A673 (cell line): Measurements from ENCODE around the gene TECPR1. TPM values are rescaled to one million over a fixed set of nuclear protein-coding genes. Genes with fewer than 3 reads are reported as not detected.

ENCODE experiments used
- BruUV-seq: library from RNA; stranded (reverse); fragments of 400-500 nt; replicated peaks from 2 replicates; lab custom pipeline; 2021; lab: Mats Ljungman, UMichigan
- CTCF ChIA-PET: fragments of 300-600 bp; sonication (Branson Sonifier 250); formaldehyde crosslinking; loops from one replicate; lab custom pipeline; 2022; ENCODE audit warnings: antibody characterized with exemption; lab: Charles Lee
- POLR2A ChIA-PET: fragments of 300-600 bp; sonication (Branson Sonifier 250); formaldehyde crosslinking; loops from one replicate; lab custom pipeline; 2022; ENCODE audit warnings: antibody characterized with exemption; ENCODE audit not compliant: low non-redundant PET; lab: Charles Lee
- DNase-seq: peaks from one replicate; pipeline ENCODE4 v3.0.0-alpha.2; 2015; ENCODE audit warnings: low spot score
- H3K27ac ChIP-seq: fragments of 200-600 bp; sonication (generic); 2 replicates; pipeline ENCODE4 v1.5.1; 2016; ENCODE audit warnings: mixed run types, low read depth, mild to moderate bottlenecking, mixed read lengths, antibody characterized with exemption, low read length; ENCODE audit not compliant: poor library complexity, severe bottlenecking
- H3K27me3 ChIP-seq: fragments of 200-600 bp; sonication (generic); replicated peaks from 2 replicates; pipeline ENCODE4 v1.6.1; 2017; ENCODE audit warnings: mixed run types, low read depth, mild to moderate bottlenecking, mixed read lengths, antibody characterized with exemption, low read length; ENCODE audit not compliant: insufficient read depth, poor library complexity
- H3K36me3 ChIP-seq: fragments of 200-600 bp; sonication (generic); 2 replicates; pipeline ENCODE4 v1.6.1; 2016; ENCODE audit warnings: mixed run types, mild to moderate bottlenecking, mixed read lengths, antibody characterized with exemption, low read length; ENCODE audit not compliant: insufficient read depth, poor library complexity, severe bottlenecking
- H3K4me1 ChIP-seq: fragments of 200-600 bp; sonication (generic); 2 replicates; pipeline ENCODE4 v1.6.1; 2017; ENCODE audit warnings: mixed run types, mild to moderate bottlenecking, mixed read lengths, antibody characterized with exemption, low read length; ENCODE audit not compliant: insufficient read depth, poor library complexity, severe bottlenecking
- H3K4me3 ChIP-seq: fragments of 200-600 bp; sonication (generic); 2 replicates; pipeline ENCODE4 v1.5.1; 2016; ENCODE audit warnings: low read depth, mixed run types, mild to moderate bottlenecking, mixed read lengths, low read length; ENCODE audit not compliant: poor library complexity, severe bottlenecking
- H3K9me3 ChIP-seq: fragments of 200-600 bp; sonication (generic); 2 replicates; pipeline ENCODE4 v1.6.1; 2016; ENCODE audit warnings: mixed run types, low read depth, mild to moderate bottlenecking, mixed read lengths, antibody characterized with exemption, low read length; ENCODE audit not compliant: poor library complexity, severe bottlenecking
- EZH2 ChIP-seq: fragments of 200-600 bp; sonication (generic); IDR thresholded peaks from 2 replicates; pipeline ENCODE4 v1.6.1; 2017; ENCODE audit warnings: borderline replicate concordance, low read depth, mild to moderate bottlenecking, mixed read lengths, antibody characterized with exemption, low read length; ENCODE audit not compliant: poor library complexity, severe bottlenecking
- intact Hi-C: fragments of 100-400 bp; cut with micrococcal nuclease; formaldehyde crosslinking; loops from one replicate; pipeline ENCODE4 v1.10.0; 2022; ENCODE audit not compliant: unreplicated experiment
- total RNA-seq: library from RNA; stranded (reverse); gene quantifications from 2 replicates; pipeline ENCODE4 v1.2.3, GENCODE V29; 2021
- TF ChIP-seq, protein P1 (sequence below): fragments of 300-800, 200-600 bp; sonication (generic); conservative IDR thresholded peaks from 2 replicates; pipeline ENCODE4 v1.5.1; 2017; ENCODE audit warnings: low read depth, mild to moderate bottlenecking, antibody characterized with exemption, low read length, moderate library complexity, mixed read lengths

Gene TECPR1
- total RNA-seq, 1 experiment from 2014 or later: 25.9 TPM

DNA sequence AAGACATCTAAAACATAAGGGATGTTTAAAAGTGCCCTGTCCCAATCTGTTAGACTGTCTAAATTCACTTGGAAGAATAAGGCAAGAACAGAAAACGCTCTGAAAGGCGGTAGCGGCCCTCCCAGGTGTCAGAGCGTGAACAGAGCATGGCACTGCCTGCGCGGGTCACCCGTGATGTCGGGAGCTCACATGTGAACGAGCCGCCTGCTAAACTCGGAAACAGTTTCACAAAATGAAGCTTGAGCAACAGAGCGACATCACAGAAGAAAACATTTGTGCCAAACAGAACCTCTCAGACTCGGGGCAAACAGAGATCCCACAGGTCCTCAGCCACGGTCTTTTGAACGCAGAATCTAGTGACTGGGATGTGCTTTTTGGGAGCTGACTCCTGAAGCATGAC is 42.3 kb upstream of the TECPR1 start:
- ChIA-PET CTCF (no interaction called here), POLR2A (no interaction called here)
- intact Hi-C loops: loop anchor here (1.0 to 10.0 kb wide), 2 partner anchors 107 to 450 kb away; partner anchors contain the start of gene BAIAP2L1
- no TSS peak for BruUV-seq
- Histone ChIP-seq H3K27ac (no peak overlapping the region), H3K27me3 (no peaks in the 10 kb centered on the region), H3K9me3 (no peaks in the 10 kb centered on the region), H3K4me1 (peaks cover 9% of the 10 kb centered on the region), H3K4me3 (no peak overlapping the region), H3K36me3 (peaks cover 9% of the 10 kb centered on the region)
- no peak for DNase-seq
- TF ChIP-seq EZH2: no peak

DNA sequence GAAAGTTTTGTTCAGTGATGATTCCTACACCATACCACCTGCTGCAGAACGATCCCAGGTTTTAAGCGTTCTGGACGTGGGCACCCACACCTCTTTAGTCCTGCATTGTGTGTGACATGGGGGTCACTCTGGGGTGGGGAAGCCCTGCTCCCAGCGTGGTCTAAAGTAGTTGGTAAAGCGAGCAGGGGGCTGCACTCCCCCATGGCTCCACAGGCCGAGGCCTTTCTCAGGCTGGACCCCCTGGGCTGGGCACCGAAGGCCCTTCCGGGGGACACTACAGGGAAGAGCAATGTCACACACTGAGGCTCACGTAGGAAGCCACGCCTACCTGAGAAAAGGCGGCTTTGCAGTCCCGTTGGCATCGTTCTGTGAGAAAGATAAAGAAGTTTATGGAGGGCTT is 41.7 kb upstream of the TECPR1 start:
- ChIA-PET POLR2A (no interaction called here), CTCF (no interaction called here)
- Histone ChIP-seq H3K4me3 (no peak overlapping the region), H3K27ac (no peak overlapping the region), H3K4me1 (peaks cover 9% of the 10 kb centered on the region), H3K36me3 (peaks cover 9% of the 10 kb centered on the region), H3K9me3 (no peaks in the 10 kb centered on the region), H3K27me3 (no peaks in the 10 kb centered on the region)
- intact Hi-C loops: loop anchor here (1.0 to 10.0 kb wide), 2 partner anchors 108 to 451 kb away; partner anchors contain the start of gene BAIAP2L1
- TF ChIP-seq, protein P1, sequence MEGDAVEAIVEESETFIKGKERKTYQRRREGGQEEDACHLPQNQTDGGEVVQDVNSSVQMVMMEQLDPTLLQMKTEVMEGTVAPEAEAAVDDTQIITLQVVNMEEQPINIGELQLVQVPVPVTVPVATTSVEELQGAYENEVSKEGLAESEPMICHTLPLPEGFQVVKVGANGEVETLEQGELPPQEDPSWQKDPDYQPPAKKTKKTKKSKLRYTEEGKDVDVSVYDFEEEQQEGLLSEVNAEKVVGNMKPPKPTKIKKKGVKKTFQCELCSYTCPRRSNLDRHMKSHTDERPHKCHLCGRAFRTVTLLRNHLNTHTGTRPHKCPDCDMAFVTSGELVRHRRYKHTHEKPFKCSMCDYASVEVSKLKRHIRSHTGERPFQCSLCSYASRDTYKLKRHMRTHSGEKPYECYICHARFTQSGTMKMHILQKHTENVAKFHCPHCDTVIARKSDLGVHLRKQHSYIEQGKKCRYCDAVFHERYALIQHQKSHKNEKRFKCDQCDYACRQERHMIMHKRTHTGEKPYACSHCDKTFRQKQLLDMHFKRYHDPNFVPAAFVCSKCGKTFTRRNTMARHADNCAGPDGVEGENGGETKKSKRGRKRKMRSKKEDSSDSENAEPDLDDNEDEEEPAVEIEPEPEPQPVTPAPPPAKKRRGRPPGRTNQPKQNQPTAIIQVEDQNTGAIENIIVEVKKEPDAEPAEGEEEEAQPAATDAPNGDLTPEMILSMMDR: no peak
- no peak for TF ChIP-seq EZH2
- BruUV-seq: no TSS peak
- no peak for DNase-seq

DNA sequence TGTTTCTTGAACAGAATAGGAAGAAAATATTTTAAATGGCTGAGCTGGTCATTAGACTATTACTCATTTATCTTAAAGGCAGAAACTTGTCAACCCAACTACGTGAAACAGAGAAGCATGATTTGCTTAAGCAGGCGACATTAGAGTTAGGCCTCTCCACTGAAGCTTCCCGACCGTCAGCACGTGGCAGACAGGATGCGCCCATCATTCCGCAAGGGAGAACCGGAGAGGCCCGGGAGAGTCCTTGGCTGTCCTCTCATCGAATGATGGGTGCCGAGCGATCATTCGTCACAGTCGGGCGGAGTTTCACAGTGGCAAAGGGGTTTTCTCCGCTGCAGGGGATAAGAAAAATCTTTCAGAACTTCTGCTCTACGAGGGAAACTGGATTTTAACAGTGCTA is 41.2 kb upstream of the TECPR1 start:
- CTCF ChIA-PET: no interaction called here
- Histone ChIP-seq H3K36me3 (peaks cover 9% of the 10 kb centered on the region), H3K4me3 (no peak overlapping the region), H3K27me3 (no peaks in the 10 kb centered on the region), H3K9me3 (no peaks in the 10 kb centered on the region), H3K4me1 (peaks cover 9% of the 10 kb centered on the region), H3K27ac (no peak overlapping the region)
- intact Hi-C loops: loop anchor here (10.0 kb wide), 1 partner anchor 452 kb away; no protein-coding TSS in a partner anchor
- DNase-seq: no peak
- no TSS peak for BruUV-seq
- POLR2A ChIA-PET: no interaction called here
- TF ChIP-seq, protein P1: no peak
- TF ChIP-seq EZH2: no peak

DNA sequence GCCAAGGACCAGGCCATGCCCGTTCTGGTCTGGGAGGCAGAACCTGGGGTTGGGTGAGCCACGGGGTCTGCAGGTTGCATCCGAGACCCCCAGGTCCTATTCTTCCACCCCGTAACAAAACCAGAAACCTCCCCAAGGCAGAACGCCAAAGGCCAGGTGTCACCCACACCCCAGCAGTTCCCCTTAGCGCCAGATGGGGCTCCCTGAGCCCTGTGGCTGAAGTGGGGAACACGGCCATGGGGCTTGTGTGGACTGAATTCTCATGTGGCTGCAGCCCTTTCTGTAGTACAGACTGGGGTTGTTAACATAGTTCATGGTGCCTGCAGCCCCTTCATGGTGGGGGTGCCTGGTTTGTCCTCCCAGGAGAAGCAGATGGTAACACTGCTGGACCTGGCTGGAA is 39.7 kb upstream of the TECPR1 start:
- Histone ChIP-seq H3K4me3 (no peak overlapping the region), H3K27ac (no peak overlapping the region), H3K27me3 (no peaks in the 10 kb centered on the region), H3K9me3 (no peaks in the 10 kb centered on the region), H3K4me1 (peaks cover 9% of the 10 kb centered on the region), H3K36me3 (peaks cover 9% of the 10 kb centered on the region)
- POLR2A ChIA-PET: no interaction called here
- DNase-seq: no peak
- no peak for TF ChIP-seq EZH2
- TF ChIP-seq, protein P1: no peak
- BruUV-seq: no TSS peak
- CTCF ChIA-PET: no interaction called here
- intact Hi-C loops: loop anchor here (10.0 kb wide), 1 partner anchor 453 kb away; no protein-coding TSS in a partner anchor
